HG03571 (cell line): ENCODE measurements around the gene VASH2.
"Not testable (repeated sequence)": the region's sequence is repeated elsewhere in the genome, so short reads cannot be mapped to it uniquely, and the experiment has no call there.

Experiments
- ATAC-seq: cut with Tn5 transposase; IDR thresholded peaks from one replicate; pipeline ENCODE4 v1.9.1; 2021; ENCODE audit not compliant: unreplicated experiment

VASH2 gene

GRCh38 chr1:212950243-212951125 is at the start of gene VASH2:
Gene VASH2, plus strand, starts transcription at chr1:212950541. Its CDS starts 1,002 bp downstream, at chr1:212951543.
- peak; percentile 93 for ATAC-seq

DNA sequence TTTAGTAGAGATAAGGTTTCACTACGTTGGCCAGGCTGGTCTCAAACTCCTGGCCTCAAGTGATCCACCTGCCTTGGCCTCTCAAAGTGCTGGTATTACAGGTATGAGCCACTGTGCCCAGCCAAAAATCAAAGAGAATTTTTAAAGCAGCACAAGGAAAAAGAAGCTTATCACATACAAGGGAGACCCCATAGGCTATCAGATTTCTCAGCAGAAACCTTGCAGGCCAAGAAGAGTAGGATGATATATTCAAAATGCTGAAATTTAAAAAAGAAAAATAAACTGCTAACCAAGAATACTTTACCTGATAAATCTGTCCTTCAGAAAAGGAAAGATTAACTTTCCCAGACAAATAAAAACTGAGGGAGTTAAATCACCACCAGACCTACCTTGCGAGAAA is 49.1 kb upstream of the VASH2 start:
- ATAC-seq, result no peak

DNA sequence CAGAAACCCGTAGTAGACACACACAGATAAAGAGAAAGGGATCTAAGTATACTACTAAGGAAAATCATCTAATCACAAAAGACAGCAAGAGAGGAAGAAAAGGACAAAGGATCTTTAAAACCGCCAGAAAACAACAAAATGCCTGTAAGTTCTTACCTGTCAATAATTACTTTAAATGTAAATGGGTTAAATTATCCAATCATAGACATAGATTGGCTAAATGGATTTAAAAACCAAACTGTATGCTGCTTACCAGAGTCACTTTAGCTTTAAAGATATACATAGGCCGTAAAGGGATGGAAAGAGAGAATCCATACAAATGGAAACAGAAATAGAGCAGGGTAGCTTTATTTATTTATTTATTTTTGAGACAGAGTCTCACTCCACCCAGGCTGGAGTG is 48.3 kb upstream of the VASH2 start:
- no peak for ATAC-seq

GRCh38 chr1:212903664-212904063 is 46.7 kb upstream of the VASH2 start:
- ATAC-seq, result no peak

DNA sequence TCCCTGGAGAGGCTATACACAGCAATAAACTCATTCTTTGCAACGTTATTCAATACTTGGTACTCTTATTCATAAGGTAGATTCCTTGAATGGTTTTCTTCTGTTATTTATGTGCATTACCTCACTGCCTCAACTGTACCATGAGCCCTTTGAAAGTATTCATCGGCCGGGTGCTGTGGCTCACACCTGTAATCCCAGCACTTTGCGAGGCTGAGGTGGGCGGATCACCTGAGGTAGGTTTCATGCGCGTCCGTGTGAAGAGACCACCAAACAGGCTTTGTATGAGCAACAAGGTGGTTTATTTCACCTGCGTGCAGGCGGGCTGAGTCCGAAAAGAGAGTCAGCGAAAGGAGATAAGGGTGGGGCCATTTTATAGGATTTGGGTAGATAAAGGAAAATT is 42.3 kb upstream of the VASH2 start:
- not testable (repeated sequence) for ATAC-seq

DNA sequence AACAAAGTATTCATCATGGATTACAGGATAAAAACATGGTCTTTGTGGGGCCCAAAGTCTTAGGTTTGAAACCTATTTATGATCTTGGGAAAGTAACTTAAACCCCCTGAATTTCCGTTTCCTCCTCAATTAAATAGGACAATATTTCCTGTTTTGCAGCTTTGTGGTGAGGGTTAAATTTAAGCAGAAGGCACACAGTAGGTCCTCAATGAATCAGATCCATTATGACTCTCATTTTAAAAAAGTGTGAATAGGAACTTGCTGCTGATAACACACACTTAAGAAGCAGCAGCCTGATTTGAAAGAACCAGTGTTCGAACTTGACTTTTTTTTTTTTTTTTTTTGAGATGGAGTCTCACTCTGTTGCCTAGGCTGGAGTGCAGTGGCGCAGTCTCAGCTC is 41.4 kb upstream of the VASH2 start:
- no peak for ATAC-seq

GRCh38 chr1:212909652-212910063 is 40.7 kb upstream of the VASH2 start:
- no peak for ATAC-seq

DNA sequence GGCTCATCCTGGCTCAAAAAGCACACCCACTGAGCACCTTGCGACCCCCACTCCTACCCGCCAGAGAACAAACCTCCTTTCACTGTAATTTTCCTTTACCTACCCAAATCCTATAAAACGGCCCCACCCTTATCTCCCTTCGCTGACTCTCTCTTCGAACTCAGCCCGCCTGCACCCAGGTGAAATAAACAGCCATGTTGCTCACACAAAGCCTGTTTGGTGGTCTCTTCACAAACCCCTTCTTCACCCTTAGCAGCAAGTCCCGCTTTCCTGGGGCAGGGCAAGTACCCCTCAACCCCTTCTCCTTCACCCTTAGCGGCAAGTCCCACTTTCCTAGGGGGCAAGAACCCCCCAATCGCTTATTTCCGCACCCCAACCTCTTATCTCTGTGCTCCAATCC is 40.1 kb upstream of the VASH2 start:
- not testable (repeated sequence) for ATAC-seq

DNA sequence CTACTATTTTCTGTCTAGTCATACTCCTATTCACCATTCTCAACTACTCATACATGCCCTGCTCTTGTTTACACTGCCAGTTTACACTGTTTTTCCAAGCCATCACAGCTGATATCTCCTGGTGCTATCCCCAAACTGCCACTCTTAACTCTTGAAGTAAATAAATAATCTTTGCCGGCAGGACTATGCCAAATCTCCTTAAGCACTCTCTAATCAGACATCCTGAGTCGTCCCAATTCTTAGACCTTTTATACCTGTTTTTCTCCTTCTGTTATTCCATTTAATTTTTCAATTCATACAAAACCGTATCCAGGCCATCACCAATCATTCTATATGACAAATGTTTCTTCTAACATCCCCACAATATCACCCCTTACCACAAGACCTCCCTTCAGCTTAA is 36.7 kb upstream of the VASH2 start:
- ATAC-seq, result not testable (repeated sequence)

DNA sequence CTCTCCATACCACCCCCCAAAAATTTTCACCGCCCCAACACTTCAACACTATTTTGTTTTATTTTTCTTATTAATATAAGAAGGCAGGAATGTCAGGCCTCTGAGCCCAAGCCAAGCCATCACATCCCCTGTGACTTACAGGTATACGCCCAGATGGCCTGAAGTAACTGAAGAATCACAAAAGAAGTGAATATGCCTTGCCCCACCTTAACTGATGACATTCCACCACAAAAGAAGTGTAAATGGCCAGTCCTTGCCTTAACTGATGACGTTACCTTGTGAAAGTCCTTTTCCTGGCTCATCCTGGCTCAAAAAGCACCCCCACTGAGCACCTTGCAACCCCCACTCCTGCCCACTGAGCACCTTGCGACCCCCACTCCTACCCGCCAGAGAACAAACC is 36.2 kb upstream of the VASH2 start:
- not testable (repeated sequence) for ATAC-seq

- no peak for ATAC-seq
Measured at GRCh38 chr1:212914789-212915188, 35.6 kb upstream of the VASH2 start.

- no peak for ATAC-seq
Measured at GRCh38 chr1:212915245-212916091, 34.9 kb upstream of the VASH2 start.

- no peak for ATAC-seq
Measured at GRCh38 chr1:212916481-212917133, 33.7 kb upstream of the VASH2 start.

GRCh38 chr1:212917134-212917485 is 33.2 kb upstream of the VASH2 start:
- ATAC-seq, result no peak

DNA sequence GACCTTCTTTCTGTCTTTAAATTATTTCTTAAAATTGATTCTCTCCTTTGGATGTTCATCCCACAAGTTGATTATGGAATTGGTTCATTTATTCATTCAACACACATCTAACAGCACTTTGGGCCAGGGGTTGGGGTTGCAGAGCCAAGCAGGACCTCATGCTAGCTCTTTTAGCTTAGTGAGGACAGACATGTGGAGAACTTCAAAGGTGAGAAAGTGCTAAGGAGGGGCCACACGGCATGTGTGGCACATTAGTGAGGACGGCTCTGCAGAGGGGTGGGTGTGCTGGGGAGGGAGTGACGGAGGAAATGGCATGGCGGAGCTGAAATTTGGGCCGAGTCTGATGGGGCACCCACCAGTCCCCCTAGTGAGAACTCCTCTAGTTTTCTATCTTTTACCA is 32.5 kb upstream of the VASH2 start:
- no peak for ATAC-seq

GRCh38 chr1:212918824-212919223 is 31.5 kb upstream of the VASH2 start:
- ATAC-seq, result no peak

DNA sequence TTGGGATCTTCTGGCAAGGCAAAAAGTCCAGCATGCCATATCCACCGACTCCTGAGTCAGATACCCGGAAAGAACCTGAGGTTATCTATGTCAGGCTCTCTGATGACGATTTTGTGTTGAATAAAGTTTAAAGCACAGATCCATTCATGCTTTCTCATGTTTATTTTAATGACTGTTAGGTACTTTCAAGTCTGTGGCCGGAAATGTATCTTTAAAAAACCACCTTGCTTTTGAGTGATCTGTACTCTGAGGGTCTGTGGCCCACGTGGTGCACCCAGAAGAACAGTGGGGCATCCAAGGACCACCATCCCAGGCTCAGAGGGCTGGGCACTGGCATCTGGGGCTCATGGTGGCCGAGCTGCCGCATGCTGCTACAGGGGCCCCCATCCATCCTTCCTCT is 30.1 kb upstream of the VASH2 start:
- ATAC-seq, result peak; percentile 44

DNA sequence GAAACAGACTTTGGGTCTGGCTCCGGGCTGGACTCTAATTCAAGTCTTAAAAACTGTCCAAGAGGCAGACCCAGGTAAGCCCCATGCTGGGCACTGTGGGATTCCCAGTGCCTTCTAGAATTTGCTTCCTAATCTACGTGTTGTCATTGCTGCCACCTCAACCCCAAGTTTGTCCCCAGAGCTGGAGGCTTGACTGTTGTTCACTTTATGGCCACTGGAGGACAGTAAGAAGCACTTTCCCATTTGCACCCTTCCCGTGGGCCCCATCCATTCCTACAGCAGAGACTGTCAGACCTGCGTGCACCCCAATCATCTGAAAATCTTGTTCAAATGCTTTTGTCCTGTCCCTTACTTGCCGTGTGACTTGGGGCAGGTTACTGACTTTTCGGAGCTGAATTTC is 29.4 kb upstream of the VASH2 start:
- ATAC-seq, result no peak

GRCh38 chr1:212922016-212922415 is 28.3 kb upstream of the VASH2 start:
- ATAC-seq, result no peak

DNA sequence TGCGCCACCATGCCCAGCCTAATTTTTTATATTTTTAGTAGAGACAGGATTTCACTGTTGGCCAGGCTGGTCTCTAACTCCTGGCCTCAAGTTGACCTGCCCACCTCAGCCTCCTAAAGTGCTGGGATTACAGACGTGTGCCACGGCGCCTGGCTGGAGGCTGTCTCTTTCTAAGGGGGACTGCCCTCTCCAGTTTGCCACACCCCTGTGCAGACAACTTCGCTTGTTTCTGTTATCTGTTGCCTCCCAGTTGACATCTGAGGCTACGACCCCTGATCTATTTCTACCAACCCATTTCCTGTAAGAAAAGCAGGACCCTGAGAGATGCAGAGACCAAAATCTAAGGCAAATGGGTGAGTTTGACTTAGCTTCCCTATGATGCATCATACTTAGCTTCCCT is 24.0 kb upstream of the VASH2 start:
- ATAC-seq, result no peak
